K562 (cell line): ENCODE measurements around the gene CD40LG. TPM values are rescaled to one million over a fixed set of nuclear protein-coding genes. Genes with fewer than 3 reads are reported as not detected.

ENCODE experiments used
- ATAC-seq: fragments of 200-7000 bp; cut with Tn5 transposase; 3 replicates; pipeline ENCODE4 v1.9.1; 2020; ENCODE audit warnings: moderate library complexity
- BruUV-seq: library from RNA; stranded (reverse); fragments of 400-500 nt; replicated peaks from 2 replicates; lab custom pipeline; 2021; lab: Mats Ljungman, UMichigan
- CTCF ChIA-PET: fragments of 300-600 bp; formaldehyde crosslinking; extraction: SDS; loops from one replicate; lab custom pipeline; 2021; ENCODE audit warnings: low intra/inter-chr PET ratio; lab: Yijun Ruan, JAX
- POLR2A ChIA-PET: fragments of 300-600, 350-650 bp; sonication (Branson Sonifier 250); formaldehyde crosslinking; extraction: SDS; loops from one replicate; lab custom pipeline; 2021; ENCODE audit warnings: antibody characterized with exemption, inconsistent platforms; lab: Yijun Ruan, JAX
- DNase-seq, 4 experiments: peaks; one replicate each; pipeline versions ENCODE4 v3.0.0 to v3.0.0-alpha.2; 2011 to 2018; ENCODE audit warnings: low spot score in 3 of 4, mixed read lengths in 3 of 4; ENCODE audit errors: extremely low read depth in 1 of 4
- FAIRE-seq: peaks from 2 replicates; lab custom pipeline; 2011; peaks lifted over from hg19 to GRCh38; lab: Jason Lieb, UNC
- H2AFZ ChIP-seq: 2 replicates; pipeline ENCODE4 v1.6.0; 2011; ENCODE audit warnings: low read depth, low read length, control low read depth, inconsistent platforms
- H3K27ac ChIP-seq: fragments of 200-600 bp; 3 replicates; pipeline ENCODE4 v1.8.0; 2011; ENCODE audit warnings: low read depth, mild to moderate bottlenecking, control low read depth, inconsistent platforms, low read length, moderate library complexity, mixed read lengths; ENCODE audit errors: extremely low read depth
- H3K27me3 ChIP-seq, 2 experiments: fragments of 300-600 bp in 1 of 2; 2 replicates in 1 of 2; 3 replicates in 1 of 2; pipeline versions ENCODE4 v1.6.0 to v1.8.0; 2011; ENCODE audit warnings: inconsistent platforms in 2 of 2, low read length in 2 of 2, mild to moderate bottlenecking in 1 of 2, mixed read lengths in 1 of 2, moderate library complexity in 1 of 2; ENCODE audit not compliant: control insufficient read depth in 2 of 2, insufficient read depth in 2 of 2
- H3K36me3 ChIP-seq: fragments of 300-600 bp; 3 replicates; pipeline ENCODE4 v1.8.0; 2011; ENCODE audit warnings: mild to moderate bottlenecking, low read length, inconsistent platforms; ENCODE audit not compliant: control insufficient read depth, insufficient read depth
- H3K4me1 ChIP-seq, 2 experiments: fragments of 200-600 bp in 1 of 2; replicated peaks in 1 of 2; 2 replicates in 1 of 2; 3 replicates in 1 of 2; pipeline versions ENCODE4 v1.5.1 to v1.8.0; 2011; ENCODE audit warnings: inconsistent platforms in 2 of 2, low read length in 2 of 2, mild to moderate bottlenecking in 1 of 2, mixed read lengths in 1 of 2, moderate library complexity in 1 of 2; ENCODE audit not compliant: control insufficient read depth in 2 of 2, insufficient read depth in 2 of 2
- H3K4me2 ChIP-seq: 2 replicates; pipeline ENCODE4 v1.6.1; 2011; ENCODE audit warnings: low read length, control low read depth, inconsistent platforms, mixed read lengths; ENCODE audit not compliant: insufficient read depth
- H3K4me3 ChIP-seq: fragments of 200-600 bp; sonication (generic), shearing (Covaris generic); 2 replicates; pipeline ENCODE4 v1.5.1; 2016; ENCODE audit warnings: control low read depth, inconsistent platforms
- H3K79me2 ChIP-seq: fragments of 200-600 bp; 3 replicates; pipeline ENCODE4 v1.8.0; 2011; ENCODE audit warnings: low read length, inconsistent platforms; ENCODE audit not compliant: control insufficient read depth, insufficient read depth
- H3K9ac ChIP-seq, 2 experiments: 2 replicates each; pipeline versions ENCODE4 v1.6.0 to v1.6.1; 2011; ENCODE audit warnings: low read depth in 2 of 2, low read length in 2 of 2, control low read depth in 1 of 2, inconsistent platforms in 1 of 2, mild to moderate bottlenecking in 1 of 2, mixed read lengths in 1 of 2; ENCODE audit not compliant: insufficient read depth in 1 of 2
- H3K9me1 ChIP-seq: one replicate; pipeline ENCODE4 v1.6.0; 2011; ENCODE audit warnings: inconsistent platforms, mild to moderate bottlenecking, low read length, moderate library complexity; ENCODE audit not compliant: control insufficient read depth, insufficient read depth
- H3K9me3 ChIP-seq: replicated peaks from 2 replicates; pipeline ENCODE4 v1.5.1; 2011; ENCODE audit warnings: low read depth, low read length, inconsistent platforms; ENCODE audit not compliant: control insufficient read depth, insufficient read depth
- H4K20me1 ChIP-seq: replicated peaks from 2 replicates; pipeline ENCODE4 v1.6.1; 2011; ENCODE audit warnings: low read length, inconsistent platforms, mixed read lengths; ENCODE audit not compliant: control insufficient read depth, insufficient read depth
- DPF2 ChIP-seq: fragments of 450-650 bp; IDR thresholded peaks from 2 replicates; pipeline ENCODE4 v1.6.1; 2016
- HDAC2 ChIP-seq: fragments of 450-650 bp; IDR thresholded peaks from 2 replicates; pipeline ENCODE4 v1.6.1; 2016; ENCODE audit warnings: mild to moderate bottlenecking
- HDAC8 ChIP-seq: fragments of 450-650 bp; IDR thresholded peaks from 2 replicates; pipeline ENCODE4 v1.6.1; 2016; ENCODE audit warnings: mild to moderate bottlenecking, missing genetic modification characterization, moderate library complexity, missing compliant biosample characterization
- KAT8 ChIP-seq: fragments of 450-650 bp; IDR thresholded peaks from 2 replicates; pipeline ENCODE4 v1.6.1; 2016; ENCODE audit warnings: low read depth, mild to moderate bottlenecking
- PKNOX1 ChIP-seq: fragments of 450-650 bp; IDR thresholded peaks from 2 replicates; pipeline ENCODE4 v1.6.1; 2016
- PTBP1 ChIP-seq: fragments of 200-400 bp; formaldehyde crosslinking; IDR thresholded peaks from 2 replicates; pipeline ENCODE4 v1.6.1; 2017; ENCODE audit warnings: low read depth, low read length
- RB1 ChIP-seq: fragments of 450-650 bp; IDR thresholded peaks from 2 replicates; pipeline ENCODE4 v1.6.1; 2017; ENCODE audit warnings: low read depth, mild to moderate bottlenecking
- RNF219 ChIP-seq: fragments of 250-450 bp; sonication (Bioruptor Pico); IDR thresholded peaks from 2 replicates; pipeline ENCODE4 v1.5.0; 2022; ENCODE audit warnings: mild to moderate bottlenecking
- ZFX ChIP-seq: sonication (generic); formaldehyde crosslinking; IDR thresholded peaks from 2 replicates; pipeline ENCODE4 v1.8.0; 2022; ENCODE audit warnings: mild to moderate bottlenecking, missing genetic modification reagents, moderate library complexity
- ZNF124 ChIP-seq: sonication (generic); formaldehyde crosslinking; IDR thresholded peaks from 2 replicates; pipeline ENCODE4 v1.8.1; 2022; ENCODE audit warnings: missing genetic modification reagents
- ZNF695 ChIP-seq: fragments of 450-650 bp; formaldehyde crosslinking; IDR thresholded peaks from 2 replicates; pipeline ENCODE4 v1.4.0; 2020; ENCODE audit warnings: mild to moderate bottlenecking, moderate library complexity
- WGBS: fragments of 100-300 bp; shearing (Covaris generic); methylation state at CpG from one replicate; pipeline ENCODE4 v1.1.6; 2016; ENCODE audit warnings: low coverage, mixed read lengths; ENCODE audit not compliant: insufficient coverage; ENCODE audit errors: missing lambda C conversion rate; 5-methylcytosine and 5-hydroxymethylcytosine counted together
- in situ Hi-C: fragments of 300-500 bp; cut with MboI; formaldehyde crosslinking; loops from 4 replicates; pipeline ENCODE4 v1.15.0; 2018; ENCODE audit warnings: inconsistent platforms, mixed read lengths
- intact Hi-C: fragments of 100-400 bp; cut with micrococcal nuclease; formaldehyde crosslinking; loops from 2 replicates; pipeline ENCODE4 v1.14.2; 2022
- polyA plus RNA-seq, 8 experiments: library from polyadenylated mRNA; depleted of rRNA in 4 of 8; stranded (reverse) in 5 of 8; unstranded in 3 of 8; fragments of >200 nt; fragmentation: Nextera tagmentation in 2 of 8; fragmentation: Illumina TruSeq in 1 of 8; extraction: Ambion mirVana in 2 of 8; extraction: Trizol in 1 of 8; gene quantifications; 2 replicates each; pipeline versions ENCODE4 v1.2.1 to v1.2.3, GENCODE V29; 2011 to 2014; ENCODE audit warnings: inconsistent platforms in 1 of 8, missing spikeins in 1 of 8
- total RNA-seq, 7 experiments: library from RNA; depleted of rRNA in 6 of 7; stranded (reverse); fragments of >200 nt in 6 of 7; fragmentation: Illumina TruSeq in 2 of 7; extraction: Trizol in 2 of 7; gene quantifications; 2 replicates each; pipeline versions ENCODE4 v1.2.1 to v1.2.3, GENCODE V29; 2011 to 2021; ENCODE audit warnings: low replicate concordance in 1 of 7

The CD40LG gene
- total and polyA plus RNA-seq, 9 of the 15 experiments (the other 6 are each of a cell fraction or from before 2014, with no cell fraction given) = 0.11 TPM; not detected in 8

- intact Hi-C loops = no loop called here
- Histone ChIP-seq H3K79me2 (no peaks in the 10 kb centered on the region), H4K20me1 (no peaks in the 10 kb centered on the region), H3K9me3 (no peaks in the 10 kb centered on the region), H3K4me3 (no peak overlapping the region), H3K9me1 (no peaks in the 10 kb centered on the region), H3K4me1 (no peaks in the 10 kb centered on the region), H3K4me2 (no peak overlapping the region), H3K9ac (no peak overlapping the region), H3K36me3 (no peaks in the 10 kb centered on the region), H3K27ac (no peak overlapping the region), H3K27me3 (peaks cover 6 to 9% of the 10 kb centered on the region in 2 experiments; a peak in 3 of 5 replicates), H2AFZ (no peak overlapping the region)
- in situ Hi-C loops = no loop called here
- no peak for FAIRE-seq
- WGBS = 0% methylated on average over 1 of the region's 1 CpG
- CTCF ChIA-PET = no interaction called here
- no peak for ATAC-seq
- POLR2A ChIA-PET = no interaction called here
- BruUV-seq = no TSS peak
- DNase-seq = no peak
- TF ChIP-seq HDAC2 = no peak
Measured at GRCh38 chrX:136662976-136663375, 15.0 kb downstream of the CD40LG start.

GRCh38 chrX:136665258-136665900 is 17.4 kb downstream of the CD40LG start:
- no peaks in the 10 kb centered on the region for H3K36me3 ChIP-seq
- ATAC-seq (no peak), FAIRE-seq (no peak), DNase-seq (no peak)
- H3K4me3 ChIP-seq = no peak overlapping the region
- ChIA-PET CTCF (no interaction called here), POLR2A (no interaction called here)
- H3K9me3 ChIP-seq = no peaks in the 10 kb centered on the region
- H3K27me3 ChIP-seq = no peaks in the 10 kb centered on the region
- H3K9ac ChIP-seq = no peak overlapping the region
- no peak overlapping the region for H3K27ac ChIP-seq
- H3K79me2 ChIP-seq = no peaks in the 10 kb centered on the region
- TF ChIP-seq RNF219 (no peak), KAT8 (no peak), DPF2 (no peak), ZNF695 (CRISPR knock-in tag) (no peak), PTBP1 (no peak), ZNF124 (CRISPR knock-in tag) (no peak), PKNOX1 (no peak), RB1 (no peak), ZFX (CRISPR knock-in tag) (no peak), HDAC8 (tag) (no peak)
- no peaks in the 10 kb centered on the region for H3K4me1 ChIP-seq
- H3K4me2 ChIP-seq = no peak overlapping the region
- in situ Hi-C loops = no loop called here
- BruUV-seq = TSS peak; percentile 51
- no peak overlapping the region for H2AFZ ChIP-seq
- intact Hi-C loops = no loop called here
- no peaks in the 10 kb centered on the region for H4K20me1 ChIP-seq
- WGBS = 2% methylated on average over 6 of the region's 6 CpGs
- no peaks in the 10 kb centered on the region for H3K9me1 ChIP-seq
